ENCODE measurements around the gene SNCA.

Gene SNCA

DNA sequence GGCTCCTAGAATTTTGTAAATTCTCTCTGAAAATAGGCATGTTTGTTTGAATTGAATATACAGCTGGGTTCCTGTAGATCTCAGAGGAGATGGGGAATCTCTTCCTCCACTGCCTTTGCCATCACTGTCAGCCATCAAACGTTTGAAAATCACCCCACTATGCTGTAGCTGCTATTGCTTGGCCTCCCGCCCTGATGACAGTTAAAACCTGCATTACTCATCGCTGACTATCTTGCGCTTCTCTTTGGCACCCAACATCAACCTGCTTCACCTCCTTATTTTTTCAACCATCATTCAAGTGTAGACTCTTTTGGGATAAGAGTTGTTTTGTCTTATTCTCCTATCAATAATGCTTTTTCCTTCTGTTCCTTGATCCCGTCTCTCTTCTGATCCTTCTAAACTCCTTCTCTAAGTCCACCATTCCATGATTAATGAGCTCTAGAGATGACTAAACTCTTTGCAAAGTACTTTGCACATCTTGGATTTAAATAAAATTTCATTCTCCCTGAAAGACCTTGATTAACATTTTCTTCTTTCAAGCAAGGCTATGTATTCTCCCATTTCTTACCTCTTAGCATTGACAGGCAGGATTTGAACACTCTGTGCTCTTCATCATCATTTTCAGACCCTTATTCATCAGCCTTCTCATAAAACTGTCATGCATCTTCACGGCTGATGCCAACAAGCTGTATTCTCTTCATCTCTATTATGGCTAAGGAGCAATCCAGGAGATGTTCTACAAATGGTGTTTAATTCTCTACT is 133.0 kb downstream of the SNCA start:
- DNase-seq: no peak

DNA sequence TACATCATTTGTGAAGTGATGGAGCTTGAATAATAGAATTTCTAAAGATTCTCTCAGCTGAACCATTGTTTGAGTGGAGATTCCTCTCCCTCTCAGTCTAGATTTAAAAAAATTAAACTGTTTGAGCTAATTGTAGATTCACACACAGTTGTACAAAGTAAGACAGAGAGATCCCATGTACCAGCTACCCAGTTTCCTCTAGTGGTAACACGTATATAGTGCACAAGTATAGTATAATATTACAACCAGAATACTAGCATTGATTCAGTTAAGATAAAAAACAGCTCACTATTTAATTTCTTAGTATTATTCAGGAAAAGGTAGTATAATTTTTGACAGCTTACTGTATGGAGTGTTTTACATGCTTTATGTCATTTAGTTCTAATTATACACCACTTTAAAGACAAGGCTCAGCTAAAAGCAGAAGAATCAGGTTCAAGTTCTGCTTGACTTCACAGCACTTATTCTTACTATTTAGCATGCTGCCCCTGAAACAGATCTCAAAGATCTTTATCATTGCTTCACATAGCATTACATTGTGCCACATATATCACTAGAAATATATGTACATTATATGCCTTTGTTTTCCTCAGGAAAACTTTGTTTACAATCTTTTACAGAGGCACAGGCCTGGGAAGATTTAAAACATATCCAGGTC is 136.1 kb downstream of the SNCA start:
- no peak for DNase-seq

GRCh38 chr4:89685690-89686089 is 151.3 kb downstream of the SNCA start:
- no peak for DNase-seq

DNA sequence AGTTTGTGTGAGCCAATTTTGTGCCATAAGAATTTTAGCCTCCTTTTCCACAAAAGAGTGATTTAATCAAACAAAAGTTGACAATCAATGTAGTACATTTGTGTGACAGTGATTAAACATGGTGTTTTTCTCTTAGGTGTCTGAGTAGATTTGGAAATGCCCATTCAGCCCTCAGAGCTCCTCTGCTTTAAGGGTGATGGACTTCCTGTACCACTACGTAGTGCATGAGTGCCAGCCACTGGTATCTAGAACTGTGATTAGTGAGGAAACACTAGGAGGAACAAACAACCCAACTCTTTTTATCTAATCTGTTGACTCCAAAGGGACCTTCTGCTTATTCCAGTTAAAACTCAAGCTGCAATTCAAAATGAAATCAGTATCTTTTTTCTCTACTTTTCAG is 151.7 kb downstream of the SNCA start:
- no peak for DNase-seq

DNA sequence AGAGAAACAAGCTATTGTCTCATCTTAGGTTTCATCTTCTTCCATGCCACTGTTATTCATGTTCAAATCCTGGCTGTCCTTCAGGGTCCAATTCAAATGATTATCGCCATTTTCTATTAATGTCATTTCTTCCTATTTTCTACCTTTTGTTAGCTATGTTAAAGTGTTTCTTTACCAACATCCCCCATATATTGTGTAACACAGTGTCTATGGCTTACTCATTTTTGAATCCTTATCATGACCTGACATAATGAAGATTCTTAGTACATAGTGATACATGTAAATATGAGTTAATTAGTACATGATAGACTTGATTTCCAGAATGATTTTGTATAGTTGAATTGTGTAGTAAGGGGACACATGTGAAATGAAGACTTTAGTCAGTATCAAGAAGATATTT is 152.4 kb downstream of the SNCA start:
- DNase-seq: no peak

DNA sequence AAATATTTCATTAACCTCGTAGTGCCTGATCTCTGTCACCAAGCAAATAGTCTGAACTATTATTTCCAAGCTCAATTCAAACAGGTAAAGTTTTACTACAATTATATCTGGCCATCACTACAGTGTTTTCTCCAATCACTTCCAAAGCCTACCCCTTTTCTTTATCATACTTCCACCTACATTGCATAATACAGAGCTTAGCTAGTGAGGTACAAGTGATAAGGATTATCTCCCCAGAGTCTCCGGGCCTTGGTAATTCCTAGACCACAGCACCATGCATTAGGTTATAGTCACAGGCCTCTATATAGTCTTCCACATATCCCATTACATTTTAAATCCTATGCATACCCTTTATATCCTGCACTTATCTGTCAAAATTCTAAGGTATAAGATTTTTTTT is 154.2 kb downstream of the SNCA start:
- no peak for DNase-seq

- no peak for DNase-seq
Measured at GRCh38 chr4:89681671-89682070, 155.3 kb downstream of the SNCA start.

- no peak for DNase-seq
Measured at GRCh38 chr4:89681219-89681618, 155.7 kb downstream of the SNCA start.

DNA sequence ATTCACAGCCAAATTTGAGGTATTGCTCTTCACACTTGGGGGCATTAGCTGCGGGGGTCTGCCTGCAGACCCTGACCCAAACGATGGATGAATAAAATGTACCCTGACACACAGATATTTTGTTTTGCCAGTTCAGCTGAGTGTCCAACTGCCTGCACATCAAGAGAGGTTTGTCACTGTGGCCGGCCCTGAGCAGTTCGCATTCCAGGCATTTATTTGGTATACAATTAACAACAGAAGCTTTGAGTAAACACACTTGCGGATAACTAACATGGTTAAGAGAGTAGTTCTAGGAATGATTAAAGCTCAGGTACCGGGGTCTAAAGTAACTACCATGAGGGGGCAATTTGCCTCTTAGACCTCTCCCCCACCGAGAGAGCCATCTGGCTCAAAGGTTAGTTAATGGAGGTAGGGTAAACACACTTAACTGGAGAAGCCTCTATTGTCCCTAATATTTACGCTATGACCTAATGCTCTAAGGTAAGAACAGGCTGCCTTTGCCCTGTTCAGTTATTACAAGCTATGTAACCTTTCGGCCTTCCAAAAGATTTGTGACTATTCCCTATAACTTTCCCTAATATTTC is 162.0 kb downstream of the SNCA start:
- DNase-seq: no peak
